ENCODE results near the gene RALGDS. TPM values are rescaled to one million over a fixed set of nuclear protein-coding genes. Genes with fewer than 3 reads are reported as not detected.

Gene RALGDS
- total RNA-seq, 1 experiment from 2014 or later, result 36.1 TPM

- RAD21 ChIA-PET (ENCODE audit: low non-redundant PET in 1 of 2, low total read pairs in 2 of 2, uncharacterized antibody in 2 of 2, unreplicated experiment in 2 of 2), result no interaction called here
- peaks cover 46 to 72% of the 10 kb centered on the region in 2 experiments for H3K4me1 ChIP-seq (ENCODE audit: control insufficient read depth in 1 of 2, insufficient read depth in 2 of 2, low read length in 2 of 2)
- H3K36me3 ChIP-seq (ENCODE audit: control insufficient read depth in 1 of 2, insufficient read depth in 2 of 2, low read length in 2 of 2), result no peaks in the 10 kb centered on the region
- no TSS peak for BruUV-seq (replicated peaks)
- POLR2A ChIA-PET, result no interaction called here
- H3K4me2 ChIP-seq (ENCODE audit: low read length), result 0 out of 2 replicates have a peak overlapping the region, but pooled peaks have one; percentile 5
- no peak overlapping the region for H3K27ac ChIP-seq (ENCODE audit: low read depth, low read length)
- no peak overlapping the region for H2AFZ ChIP-seq (ENCODE audit: low read depth, low read length, poor library complexity, severe bottlenecking)
- ATAC-seq (no peak), DNase-seq (ENCODE audit: low read depth, low spot score) (no peak)
- no peak overlapping the region for H3K9ac ChIP-seq (ENCODE audit: low read length)
- H3K27me3 ChIP-seq (ENCODE audit: insufficient read depth, low read length), result no peaks in the 10 kb centered on the region
- intact Hi-C loops (cut with micrococcal nuclease), result no loop called here
- CTCF ChIA-PET, result interaction anchor here (0.7 to 4.2 kb wide), 3 partner anchors 12 to 1571 kb away, joined by 3 to 61 read pairs (median 3); no protein-coding TSS in a partner anchor
- H3K9me3 ChIP-seq (ENCODE audit: control insufficient read depth in 1 of 2, insufficient read depth in 1 of 2, low read depth in 1 of 2, low read length in 2 of 2), result no peaks in the 10 kb centered on the region
- H3K4me3 ChIP-seq (replicated peaks in 1 of 2; ENCODE audit: low read depth in 1 of 2, low read length in 2 of 2), result no peak overlapping the region
- no peak for TF ChIP-seq ELF1 (IDR thresholded peaks at IDR 0.05; ENCODE audit: borderline replicate concordance, low read depth)
- TF ChIP-seq EGR1 (IDR thresholded peaks at IDR 0.05; ENCODE audit: low read depth), result no peak
- no peak for TF ChIP-seq ZNF274 (IDR thresholded peaks at IDR 0.05; ENCODE audit: low read depth, low read length)
- peaks cover 13% of the 10 kb centered on the region; the same call in 1 of the 2 replicates for H4K20me1 ChIP-seq (ENCODE audit: insufficient read depth)
- no peaks in the 10 kb centered on the region for H3K9me2 ChIP-seq (ENCODE audit: insufficient read depth)
- peaks cover 49% of the 10 kb centered on the region for H3K79me2 ChIP-seq (ENCODE audit: insufficient read depth, low read length)
These were observed 11.1 kb upstream of the RALGDS start for GRCh38 chr9:133132174-133132573.

- peaks cover 47% of the 10 kb centered on the region for H3K79me2 ChIP-seq (ENCODE audit: insufficient read depth, low read length)
- CTCF ChIA-PET, result interaction anchor here (2.1 kb wide), 1 partner anchor 12 kb away, joined by 8 read pairs; no protein-coding TSS in a partner anchor
- POLR2A ChIA-PET, result no interaction called here
- TF ChIP-seq ELF1 (IDR thresholded peaks at IDR 0.05; ENCODE audit: borderline replicate concordance, low read depth) (no peak), REST (IDR thresholded peaks at IDR 0.05; ENCODE audit: low read depth) (no peak), SP1 (IDR thresholded peaks at IDR 0.05; ENCODE audit: low read depth) (no peak), SIN3A (IDR thresholded peaks at IDR 0.05; ENCODE audit: low read depth) (no peak), POLR2A (IDR thresholded peaks at IDR 0.05; ENCODE audit: borderline replicate concordance, extremely low read depth, insufficient read depth, insufficient read length) (no peak), ZBTB33 (IDR thresholded peaks at IDR 0.05; ENCODE audit: extremely low read depth, insufficient replicate concordance, low read length) (no peak), YY1 (IDR thresholded peaks at IDR 0.05; ENCODE audit: extremely low read depth, insufficient replicate concordance, low read depth, low read length) (no peak), EZH2phosphoT487 (IDR thresholded peaks at IDR 0.05; ENCODE audit: borderline replicate concordance) (no peak), EZH2 (IDR thresholded peaks at IDR 0.05) (no peak), CEBPB (IDR thresholded peaks at IDR 0.05; ENCODE audit: low read depth) (no peak)
These were observed 10.5 kb upstream of the RALGDS start for GRCh38 chr9:133131506-133131905.

More at GRCh38 chr9:133131506-133131905, 10.5 kb upstream of the RALGDS start:
- no peak for DNase-seq (ENCODE audit: low read depth, low spot score)
- no peaks in the 10 kb centered on the region for H3K27me3 ChIP-seq (ENCODE audit: insufficient read depth, low read length)
- no peak overlapping the region for H2AFZ ChIP-seq (ENCODE audit: low read depth, low read length, poor library complexity, severe bottlenecking)
- RAD21 ChIA-PET (ENCODE audit: low non-redundant PET in 1 of 2, low total read pairs in 2 of 2, uncharacterized antibody in 2 of 2, unreplicated experiment in 2 of 2), result no interaction called here
- no peak overlapping the region for H3K27ac ChIP-seq (ENCODE audit: low read depth, low read length)
- H3K9ac ChIP-seq (ENCODE audit: low read length), result no peak overlapping the region
- H3K9me2 ChIP-seq (ENCODE audit: insufficient read depth), result no peaks in the 10 kb centered on the region
- 0 out of 2 replicates have a peak overlapping the region, but pooled peaks have one; percentile 5 for H3K4me2 ChIP-seq (ENCODE audit: low read length)
- H3K4me1 ChIP-seq (ENCODE audit: control insufficient read depth in 1 of 2, insufficient read depth in 2 of 2, low read length in 2 of 2), result peaks cover 44 to 72% of the 10 kb centered on the region in 2 experiments
- no peak for ATAC-seq
- intact Hi-C loops (cut with micrococcal nuclease), result no loop called here
- H3K9me3 ChIP-seq (ENCODE audit: control insufficient read depth in 1 of 2, insufficient read depth in 1 of 2, low read depth in 1 of 2, low read length in 2 of 2), result no peaks in the 10 kb centered on the region
- no peak overlapping the region for H3K4me3 ChIP-seq (replicated peaks in 1 of 2; ENCODE audit: low read depth in 1 of 2, low read length in 2 of 2)
- peaks cover 13% of the 10 kb centered on the region; the same call in 1 of the 2 replicates for H4K20me1 ChIP-seq (ENCODE audit: insufficient read depth)
- no peaks in the 10 kb centered on the region for H3K36me3 ChIP-seq (ENCODE audit: control insufficient read depth in 1 of 2, insufficient read depth in 2 of 2, low read length in 2 of 2)
- BruUV-seq (replicated peaks), result no TSS peak
